NCI-H524 (cell line): Measurements from ENCODE around the gene TNFRSF21.
"Not testable (repeated sequence)": the region's sequence is repeated elsewhere in the genome, so short reads cannot be mapped to it uniquely, and the experiment has no call there.

ENCODE experiments used
- DNase-seq, 2 experiments: peaks; one replicate each; lab custom pipeline; 2025; lab: John Stamatoyannopoulos, UW

The TNFRSF21 gene

GRCh38 chr6:47223251-47223650, 86.5 kb downstream of the TNFRSF21 start:
- not testable (repeated sequence) for DNase-seq

DNA sequence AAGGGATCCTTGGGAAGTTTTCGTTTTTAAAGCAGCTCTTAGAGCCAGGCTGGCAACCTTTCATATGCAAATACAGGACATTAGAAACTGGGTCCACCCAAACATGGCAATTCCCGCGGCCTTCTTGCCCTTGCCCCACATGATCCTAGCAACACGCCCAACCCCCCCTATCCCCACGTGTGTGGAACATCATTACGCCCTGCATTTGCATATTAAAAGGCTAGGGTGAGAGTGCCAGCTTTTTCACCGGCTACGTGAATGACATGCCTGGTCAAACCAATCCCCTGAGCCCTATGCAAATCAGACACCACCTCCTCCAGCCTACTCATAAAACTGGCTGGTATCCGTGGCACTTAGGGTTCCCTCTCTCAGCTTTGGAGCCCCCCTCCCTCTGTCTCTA, 88.1 kb downstream of the TNFRSF21 start:
- no peak for DNase-seq

DNA sequence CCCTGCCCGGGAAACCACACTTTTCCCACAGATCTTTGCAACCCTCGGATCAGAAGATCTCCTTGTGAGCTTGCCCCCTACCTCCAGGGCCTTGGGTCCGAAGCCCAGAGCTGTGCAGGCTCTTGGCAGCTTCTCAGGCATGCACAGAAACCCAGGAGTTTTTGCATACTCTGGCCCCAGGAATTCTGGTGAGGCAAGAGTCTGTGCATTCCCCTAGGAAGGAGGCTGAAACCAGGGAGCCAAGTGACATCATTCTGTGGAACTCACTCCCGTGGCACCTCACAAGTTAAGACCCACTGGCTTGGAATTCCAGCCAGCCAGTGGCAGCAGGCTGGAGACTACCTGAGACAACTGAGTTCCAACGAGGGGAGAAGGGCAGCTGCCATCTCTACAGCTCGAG, 100.1 kb downstream of the TNFRSF21 start:
- DNase-seq: no peak

DNA sequence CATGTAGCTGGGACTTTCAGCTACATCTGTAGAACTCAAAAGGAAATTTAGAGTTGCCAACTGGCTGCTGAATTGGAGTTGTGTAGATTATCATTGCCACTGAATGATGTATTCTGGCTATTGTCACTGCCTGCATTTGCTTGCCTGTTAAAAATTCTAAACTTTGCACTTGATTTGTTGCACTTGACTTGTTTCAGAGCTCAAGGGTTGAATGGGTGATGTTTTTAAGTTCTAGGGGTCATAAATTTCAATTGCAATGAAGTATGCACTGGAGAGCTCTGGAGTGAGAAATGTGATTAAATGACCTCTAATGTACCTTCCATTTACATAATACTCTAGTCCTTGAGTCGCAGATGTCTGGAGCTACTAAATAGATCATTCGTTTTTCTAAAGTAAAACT, 102.4 kb downstream of the TNFRSF21 start:
- DNase-seq: no peak

GRCh38 chr6:47206626-47207025, 103.1 kb downstream of the TNFRSF21 start:
- DNase-seq: no peak

- no peak for DNase-seq
Observed at GRCh38 chr6:47203938-47204611, 105.6 kb downstream of the TNFRSF21 start.

GRCh38 chr6:47203266-47203937, 106.3 kb downstream of the TNFRSF21 start:
- DNase-seq: no peak

GRCh38 chr6:47202644-47203205, 107.0 kb downstream of the TNFRSF21 start:
- DNase-seq: no peak

- no peak for DNase-seq
Observed at GRCh38 chr6:47200536-47201334, 109.0 kb downstream of the TNFRSF21 start.

DNA sequence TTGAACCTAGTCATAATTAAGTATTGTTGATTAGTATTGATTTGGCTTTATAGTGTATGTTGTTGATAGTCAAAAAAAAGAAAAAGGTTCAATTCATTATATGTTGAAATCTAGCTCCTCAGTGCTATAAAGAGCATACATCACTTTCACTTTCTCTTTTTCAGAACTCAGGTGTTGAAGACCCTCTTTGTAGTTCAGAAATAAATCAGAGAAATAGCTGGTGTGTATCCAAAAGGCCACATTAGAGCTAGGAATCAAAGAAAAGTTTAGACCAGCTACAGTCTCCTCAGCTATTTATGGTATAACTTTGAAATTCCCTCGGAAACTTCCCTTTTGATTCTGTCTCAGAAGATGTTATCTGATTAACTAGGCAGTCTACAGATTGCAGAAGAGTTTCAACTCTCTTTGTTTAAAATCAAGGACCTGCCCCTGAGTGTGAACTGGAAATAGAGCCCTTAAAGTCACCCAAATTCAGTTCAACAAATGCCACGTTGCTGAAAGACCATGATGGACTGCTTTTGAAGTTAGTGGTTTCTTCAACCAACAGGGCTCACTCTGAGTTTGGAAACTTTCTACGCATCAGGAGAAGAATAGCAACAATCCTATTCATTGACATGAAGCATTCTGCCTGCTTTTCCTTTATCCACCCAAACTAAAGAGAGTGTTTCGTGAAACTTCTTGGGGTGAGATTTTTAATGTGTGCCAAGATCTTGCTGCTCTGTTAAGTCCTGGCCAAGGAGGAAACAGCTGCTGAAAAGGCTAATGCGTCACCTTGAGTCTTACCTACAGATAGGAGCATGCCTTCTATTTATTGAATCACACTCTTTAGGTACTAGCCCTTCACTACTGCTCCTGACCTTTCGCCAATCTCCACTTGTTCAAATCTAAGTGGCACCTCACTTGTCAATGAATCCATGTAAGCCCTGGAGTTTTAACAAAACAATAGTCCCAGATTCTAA, 111.7 kb downstream of the TNFRSF21 start:
- no peak for DNase-seq

DNA sequence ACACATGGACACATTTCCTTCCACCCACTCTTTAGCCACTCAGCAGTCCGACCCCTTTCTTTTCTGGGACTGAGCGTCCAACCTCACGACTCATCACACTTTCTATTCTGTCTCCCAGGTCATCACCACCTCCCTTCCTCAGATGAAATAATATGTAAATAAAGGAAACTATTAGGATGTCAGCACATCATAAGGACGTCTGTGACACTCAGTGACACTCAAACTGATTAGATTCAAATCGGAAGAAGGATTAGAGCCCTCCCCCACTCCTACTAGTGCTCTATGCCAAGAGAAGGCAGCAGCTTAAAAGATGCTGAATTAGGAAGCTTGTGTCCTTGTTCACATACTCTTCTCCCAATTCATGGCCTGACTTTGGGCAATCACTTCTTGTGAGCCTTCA, 113.6 kb downstream of the TNFRSF21 start:
- DNase-seq: no peak

DNA sequence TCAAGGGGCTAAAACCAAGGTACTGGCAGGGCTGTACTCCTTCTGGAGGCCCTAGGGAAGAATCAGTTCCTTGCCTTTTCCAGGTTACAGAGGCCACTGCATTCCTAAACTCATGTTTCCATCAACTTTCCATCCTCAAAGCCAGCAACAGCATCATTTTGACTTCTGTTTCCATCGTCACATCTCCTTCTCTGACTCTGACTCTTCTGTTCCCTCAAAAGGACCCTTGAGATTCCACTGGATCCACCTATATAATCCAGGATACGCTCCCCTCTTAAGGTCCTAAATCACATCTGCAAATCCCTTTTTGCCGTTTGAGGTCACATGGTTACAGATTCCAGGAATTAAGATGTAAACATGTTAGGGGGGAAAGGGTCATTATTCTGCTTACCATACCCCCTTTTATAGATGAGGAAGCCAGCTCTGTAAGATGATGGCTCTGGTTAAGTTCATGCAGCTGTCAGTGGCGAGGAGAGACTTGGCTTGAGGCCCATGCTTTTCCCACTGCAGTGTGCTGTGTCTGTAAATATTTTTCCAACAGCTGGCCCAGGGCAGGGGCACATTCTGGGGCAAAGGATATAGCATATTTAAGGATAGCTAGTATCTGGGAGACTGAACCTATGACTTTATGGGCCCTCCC, 114.6 kb downstream of the TNFRSF21 start:
- no peak for DNase-seq

GRCh38 chr6:47188588-47189021, 121.1 kb downstream of the TNFRSF21 start:
- no peak for DNase-seq

- no peak for DNase-seq
Observed at GRCh38 chr6:47187893-47188587, 121.7 kb downstream of the TNFRSF21 start.

DNA sequence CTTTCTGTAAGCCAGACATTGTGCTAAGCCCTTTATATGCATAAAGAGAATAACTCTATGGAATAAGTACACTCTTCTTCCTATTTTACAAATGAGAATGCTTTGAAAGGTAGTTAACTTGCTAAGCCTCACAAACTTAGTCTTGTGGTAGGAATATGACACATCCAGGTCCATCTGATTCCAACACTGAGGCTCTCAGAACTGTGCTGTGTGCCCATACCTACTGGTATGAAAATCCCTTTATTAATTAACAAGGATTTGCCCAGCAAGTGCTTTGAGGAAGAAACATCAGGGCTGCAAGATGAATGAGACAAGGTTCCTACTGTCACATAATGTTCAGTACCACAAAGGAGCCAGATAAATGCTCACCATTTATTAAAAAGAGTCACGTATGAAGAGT, 122.6 kb downstream of the TNFRSF21 start:
- DNase-seq: no peak

DNA sequence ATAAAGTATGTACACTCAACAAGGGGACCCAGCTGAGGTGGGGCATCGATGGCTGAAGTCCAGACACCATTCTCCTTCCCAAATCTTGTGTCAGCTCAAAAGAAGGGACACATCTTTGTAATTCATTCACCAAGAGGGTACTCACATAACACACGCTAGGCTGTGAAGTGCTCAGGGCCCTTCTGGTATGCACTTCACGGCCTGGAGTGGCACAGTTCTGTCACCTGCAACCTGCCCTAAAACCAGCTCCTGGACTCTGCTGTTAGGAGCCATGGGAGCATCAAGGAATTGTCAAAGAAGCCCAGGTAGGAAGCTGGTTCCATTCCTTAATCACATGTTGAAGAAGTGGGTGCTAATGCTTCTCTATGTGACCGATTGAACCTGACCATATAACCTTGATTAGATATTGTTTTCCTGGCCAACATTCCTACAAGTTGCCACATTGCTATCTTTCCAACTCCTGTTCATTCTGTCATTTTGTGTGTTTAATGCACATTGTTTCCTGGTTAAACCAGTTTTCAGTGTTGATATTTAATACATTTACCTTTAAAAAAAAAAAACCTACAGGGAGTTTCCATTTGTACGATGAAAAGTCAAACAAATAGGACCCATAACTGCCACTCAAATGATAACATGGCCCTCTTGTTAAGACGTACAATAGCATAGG, 127.3 kb downstream of the TNFRSF21 start:
- DNase-seq: no peak

GRCh38 chr6:47181681-47182080, 128.0 kb downstream of the TNFRSF21 start:
- no peak for DNase-seq
